Non-pigmented ciliary epithelial cell (primary cell): ENCODE measurements around the gene FKBP6.
"Not testable (repeated sequence)": the region's sequence is repeated elsewhere in the genome, so short reads cannot be mapped to it uniquely, and the experiment has no call there.

Source experiments
- DNase-seq: peaks from one replicate; pipeline ENCODE4 v3.0.0-alpha.2; 2010; ENCODE audit warnings: low read depth

The FKBP6 gene

DNA sequence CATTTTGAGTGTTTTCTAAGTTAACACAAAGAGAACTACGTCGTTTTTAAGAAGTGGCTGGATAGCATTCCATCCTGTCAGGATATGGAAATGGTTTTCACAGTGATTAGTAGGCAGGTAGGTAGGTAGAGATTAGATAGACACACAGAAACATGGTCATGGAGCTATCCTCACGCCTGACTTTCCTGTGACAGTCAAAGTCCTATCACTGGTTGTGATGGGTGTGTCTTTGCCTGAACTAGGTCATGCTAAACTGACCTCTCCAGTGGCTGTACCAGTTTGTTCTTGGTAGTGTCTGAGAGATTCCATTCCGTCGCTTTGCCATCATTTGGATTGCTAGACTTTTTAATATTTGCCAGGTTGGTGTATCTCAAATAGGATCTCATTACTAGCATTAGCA, 28.2 kb downstream of the FKBP6 start:
- DNase-seq, result no peak

DNA sequence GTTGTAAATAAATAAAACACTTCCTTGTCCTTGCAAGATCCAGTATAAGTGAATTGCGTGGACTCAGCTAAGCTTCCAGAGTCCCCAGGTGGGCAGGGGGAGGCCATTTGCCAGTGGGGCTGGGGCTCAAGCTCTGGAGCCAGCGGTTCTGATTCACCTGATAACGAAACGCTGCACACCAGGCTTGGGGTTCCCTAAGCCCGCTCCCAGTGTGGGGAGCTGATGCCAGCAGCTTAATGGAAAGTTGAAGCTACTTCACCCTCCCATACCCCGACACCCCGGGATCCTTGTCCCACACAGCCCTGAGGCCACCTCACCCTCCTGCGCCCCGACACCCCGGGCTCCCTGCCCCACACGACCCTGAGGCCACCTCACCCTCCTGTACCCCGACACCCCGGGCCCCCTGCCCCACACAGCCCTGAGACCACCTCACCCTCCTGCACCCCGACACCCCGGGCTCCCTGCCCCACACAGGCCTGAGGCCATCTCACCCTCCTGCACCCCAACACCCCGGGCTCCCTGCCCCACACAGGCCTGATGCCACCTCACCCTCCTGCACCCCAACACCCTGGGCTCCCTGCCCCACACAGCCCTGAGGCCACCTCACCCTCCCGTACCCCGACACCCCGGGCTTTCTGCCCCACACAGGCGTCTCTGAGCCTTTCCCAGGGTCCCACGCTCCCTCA, 30.8 kb downstream of the FKBP6 start:
- DNase-seq, result no peak

DNA sequence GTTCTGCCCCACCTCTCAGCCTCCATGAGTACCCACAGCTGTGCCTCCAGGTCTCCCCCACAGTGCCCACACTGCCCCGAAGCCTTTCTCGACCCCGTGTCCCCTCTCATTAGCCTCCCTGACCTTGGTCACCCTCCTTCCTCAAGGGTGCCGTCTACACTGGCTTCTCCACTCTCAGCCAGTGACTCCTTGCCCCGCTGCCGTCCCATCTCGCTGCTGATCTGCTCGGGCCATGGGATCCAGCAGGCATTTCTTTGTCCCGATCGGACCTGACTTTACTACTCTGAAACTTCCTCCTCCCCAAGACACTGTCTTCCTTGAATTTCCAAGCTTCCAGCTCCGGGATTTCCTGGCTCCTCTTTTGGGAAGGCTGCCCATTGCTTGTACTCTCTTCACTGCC, 31.3 kb downstream of the FKBP6 start:
- DNase-seq, result no peak

DNA sequence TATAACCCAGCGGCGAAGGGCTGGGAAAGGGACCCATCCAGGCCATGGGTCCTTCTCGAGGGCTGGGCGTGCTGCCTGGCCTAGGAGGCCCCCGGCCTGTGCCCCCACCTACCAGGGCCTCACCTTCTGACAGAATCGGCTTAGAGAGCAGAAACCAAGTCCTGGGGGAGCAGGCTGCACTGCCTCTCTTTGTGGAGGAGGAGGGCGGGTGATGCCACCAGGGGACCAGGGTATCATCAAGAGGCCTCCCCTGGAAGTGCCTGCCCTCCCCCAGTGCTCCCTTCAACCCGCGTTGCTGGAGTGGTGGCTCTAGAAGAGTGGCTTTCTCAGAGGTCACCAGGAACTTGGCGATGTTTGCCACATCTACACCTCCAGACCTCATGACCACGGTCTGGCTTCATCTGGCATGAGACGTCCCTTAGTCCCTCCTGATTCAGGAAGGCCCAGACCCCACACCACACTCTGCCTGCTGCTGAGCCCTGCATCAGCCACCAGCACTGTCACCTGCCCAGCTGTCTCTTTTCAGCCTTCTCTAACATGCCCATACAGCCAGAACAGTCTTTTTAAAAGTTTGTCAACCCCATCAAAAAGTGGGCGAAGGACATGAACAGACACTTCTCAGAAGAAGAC, 31.9 kb downstream of the FKBP6 start:
- no peak for DNase-seq

- DNase-seq, result not testable (repeated sequence)
Observed at GRCh38 chr7:73360590-73360989, 32.6 kb downstream of the FKBP6 start.

DNA sequence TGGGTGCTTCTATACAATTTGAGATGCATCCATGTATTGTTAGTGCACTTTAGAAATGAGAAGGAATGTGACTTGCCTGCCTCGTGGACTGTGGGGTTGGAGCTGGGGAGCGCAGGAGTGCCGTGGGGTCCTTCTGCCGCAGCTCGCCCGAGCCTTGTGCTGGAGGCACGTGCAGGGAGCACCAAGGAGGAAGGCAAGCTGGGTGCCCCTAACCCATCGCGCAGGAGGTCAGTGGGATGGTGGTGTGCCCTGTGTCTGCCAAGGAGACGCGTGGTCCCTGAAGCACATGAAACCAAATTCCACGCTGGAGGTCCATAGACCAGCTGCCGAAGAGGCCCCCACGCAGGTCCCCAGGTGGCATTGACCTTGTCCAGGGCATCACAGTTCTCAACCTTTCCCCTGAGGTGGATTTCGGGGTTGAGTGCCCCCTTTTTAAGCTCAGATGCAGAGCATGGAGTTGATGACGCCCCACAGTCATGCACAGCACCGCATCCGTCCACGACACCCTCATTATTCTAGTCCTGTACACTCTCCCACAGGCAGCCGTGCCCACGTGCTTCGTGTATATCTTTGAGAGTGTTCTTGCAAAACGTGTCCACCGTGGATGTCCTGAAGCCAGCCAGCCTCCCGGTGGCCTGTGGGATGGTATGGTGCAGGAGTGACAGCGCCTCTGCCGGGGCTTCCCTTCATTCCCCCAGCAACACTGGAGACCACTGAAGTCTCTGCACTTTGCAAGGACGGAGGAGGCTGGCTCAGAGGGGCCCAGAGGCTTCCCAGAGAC, 35.5 kb downstream of the FKBP6 start:
- DNase-seq, result no peak

DNA sequence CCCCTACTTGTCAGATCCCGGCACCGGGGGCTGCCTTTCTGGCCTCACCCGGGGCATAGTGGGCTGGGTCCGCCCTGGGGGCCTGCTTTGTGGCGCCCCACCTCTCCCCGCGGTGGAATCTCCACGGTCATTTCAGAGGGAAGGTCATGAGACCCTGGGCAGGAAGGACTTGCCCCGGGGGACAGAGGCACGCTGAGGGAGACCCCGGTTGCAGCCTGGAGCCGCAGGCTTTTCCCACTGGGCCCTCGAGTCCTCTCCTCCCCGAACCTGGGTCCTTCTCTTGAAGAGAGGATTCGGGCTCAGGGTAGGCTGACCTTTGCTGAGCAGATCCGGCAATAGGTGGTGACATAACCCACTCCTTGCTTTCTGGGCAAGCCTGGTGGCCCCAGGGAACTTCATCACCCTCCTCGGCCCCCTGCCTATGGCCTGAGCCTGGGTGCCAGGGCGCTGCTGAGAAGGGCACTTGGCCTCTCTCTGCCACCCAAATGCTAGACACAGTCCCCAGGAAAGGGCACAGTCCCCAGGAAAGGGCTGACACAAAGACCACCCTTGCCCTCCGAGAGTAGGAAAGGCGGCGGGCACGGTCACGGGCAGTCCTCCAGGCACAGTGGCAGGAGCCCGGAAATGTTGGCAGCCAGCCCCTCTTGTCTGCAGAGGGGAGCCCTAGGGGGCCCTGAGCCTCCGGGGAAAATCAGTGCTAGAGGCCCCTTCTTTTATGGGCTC, 36.2 kb downstream of the FKBP6 start:
- DNase-seq, result no peak

- DNase-seq, result no peak
Observed at GRCh38 chr7:73366127-73366526, 38.2 kb downstream of the FKBP6 start.

DNA sequence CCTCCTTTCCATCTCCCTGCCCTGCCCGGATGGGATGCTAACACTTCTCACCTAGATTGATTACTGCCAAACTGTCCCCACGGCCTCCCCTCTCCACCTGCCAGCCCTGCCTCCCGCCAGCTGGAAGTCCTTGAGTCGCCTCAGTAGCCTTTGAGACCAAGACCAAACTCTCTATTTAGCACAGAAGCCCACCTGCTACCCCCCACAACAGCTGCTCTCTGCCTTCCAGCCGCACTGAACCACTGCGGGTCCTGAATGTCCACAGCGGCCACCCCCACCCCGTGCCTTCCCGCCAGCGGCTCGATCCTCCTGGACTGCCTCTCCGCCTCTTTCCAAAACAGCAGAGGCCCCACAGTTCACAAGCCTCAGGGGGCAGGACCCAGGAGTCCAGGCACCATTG, 39.0 kb downstream of the FKBP6 start:
- no peak for DNase-seq

- no peak for DNase-seq
Observed at GRCh38 chr7:73369009-73369408, 41.0 kb downstream of the FKBP6 start.

DNA sequence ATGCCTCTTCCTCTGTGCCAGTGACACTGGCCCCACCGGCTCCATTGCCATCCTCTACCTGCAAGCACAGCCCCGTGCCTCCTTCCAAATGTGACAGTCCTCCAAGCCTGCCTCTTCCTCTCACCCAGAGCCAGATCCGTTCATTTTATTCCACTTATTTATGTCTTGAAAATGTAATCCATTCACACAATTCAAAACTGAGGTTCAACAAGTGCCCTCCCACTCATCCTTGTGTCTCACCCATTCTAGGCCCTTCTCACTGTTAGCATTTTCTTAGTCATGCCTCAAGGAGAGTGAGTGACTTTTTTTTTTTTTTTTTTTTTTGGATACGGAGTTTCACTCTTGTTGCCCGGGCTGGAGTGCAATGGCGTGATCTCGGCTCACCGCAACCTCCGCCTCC, 41.7 kb downstream of the FKBP6 start:
- no peak for DNase-seq

GRCh38 chr7:73373741-73374140, 45.8 kb downstream of the FKBP6 start:
- no peak for DNase-seq

DNA sequence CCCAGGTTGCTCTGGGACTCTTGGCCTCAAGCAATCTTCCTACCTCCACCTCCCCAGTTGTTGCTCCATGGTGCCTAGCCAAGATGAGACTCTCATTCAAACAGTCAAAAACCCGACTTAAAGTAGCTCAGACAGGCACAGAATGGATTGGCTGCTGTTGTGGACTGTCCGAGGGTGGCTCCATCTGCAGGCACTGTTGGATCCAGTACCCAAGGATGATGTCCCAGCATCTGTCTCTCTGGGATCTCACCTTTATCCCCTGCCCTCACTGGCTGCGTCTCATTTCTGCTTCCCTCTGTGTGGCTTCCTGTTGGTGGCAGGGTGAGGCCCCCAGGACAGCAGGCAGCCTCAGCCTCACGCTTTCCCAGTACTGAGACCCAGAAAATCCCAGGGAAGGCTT, 48.3 kb downstream of the FKBP6 start:
- DNase-seq, result not testable (repeated sequence)

DNA sequence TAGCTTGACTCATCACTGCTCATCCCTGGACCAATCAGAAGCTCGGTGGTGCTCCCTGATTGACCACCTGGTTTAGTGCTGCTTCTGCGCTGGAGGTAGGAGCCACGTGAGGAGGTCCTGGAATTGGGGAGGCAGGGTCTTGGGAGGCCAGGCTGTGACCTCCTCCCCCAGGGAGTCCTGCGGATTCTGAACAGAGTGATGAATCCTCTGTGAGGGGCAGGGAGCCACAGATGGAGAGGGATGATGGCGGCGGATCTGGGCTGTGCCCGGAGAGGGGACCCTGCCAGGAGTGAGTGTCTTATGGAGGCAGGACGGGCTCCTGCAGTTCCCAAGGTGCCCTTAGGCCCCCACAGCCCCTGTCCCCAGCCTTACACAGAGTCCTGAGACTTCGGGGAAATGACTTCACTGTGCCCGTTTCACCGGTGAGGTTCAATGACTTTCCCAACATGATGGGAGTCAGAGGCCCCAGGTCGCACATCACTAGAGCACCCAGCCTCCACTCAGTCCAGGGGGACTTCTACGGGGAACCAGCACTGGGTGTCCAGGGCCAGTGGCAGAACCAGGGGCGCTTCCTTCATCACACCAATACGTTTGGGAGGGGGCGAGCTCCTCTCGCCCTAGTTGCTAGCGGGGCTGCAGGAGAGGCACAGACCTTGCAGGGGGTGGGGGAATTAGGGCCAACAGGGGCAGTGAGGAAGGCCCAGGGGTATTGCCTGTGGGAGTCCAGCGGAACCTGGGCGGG, 48.9 kb downstream of the FKBP6 start:
- no peak for DNase-seq

GRCh38 chr7:73377413-73378200, 49.6 kb downstream of the FKBP6 start:
- DNase-seq, result not testable (repeated sequence)

GRCh38 chr7:73382934-73383503, 55.1 kb downstream of the FKBP6 start:
- DNase-seq, result no peak

DNA sequence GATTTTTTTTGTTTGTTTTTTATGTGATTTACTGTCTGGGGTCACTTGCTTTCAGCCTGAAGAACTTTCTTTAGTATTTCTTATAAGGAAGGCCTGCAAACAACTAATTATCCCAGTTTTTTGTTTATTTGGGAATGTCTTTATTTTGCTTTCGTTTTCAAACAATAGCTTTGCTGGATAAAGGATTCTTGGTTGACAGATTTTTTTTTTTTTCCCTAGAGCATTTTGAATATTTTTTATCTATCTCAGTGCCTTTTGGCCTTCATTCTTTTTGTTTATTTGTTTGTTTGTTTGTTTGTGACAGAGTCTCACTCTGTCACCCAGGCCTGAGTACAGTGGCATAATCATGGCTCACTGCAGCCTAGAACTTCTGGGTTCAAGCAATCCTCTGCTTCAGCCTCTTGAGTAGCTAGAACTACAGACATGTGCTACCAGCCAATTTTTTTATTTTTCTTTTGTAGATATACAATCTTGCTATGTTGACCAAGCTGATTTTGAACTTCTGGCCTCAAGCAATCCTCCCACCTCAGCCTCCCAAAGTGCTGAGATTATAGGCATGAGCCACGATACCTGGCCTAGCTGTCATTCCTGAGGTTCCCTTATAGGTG, 59.4 kb downstream of the FKBP6 start:
- no peak for DNase-seq

- no peak for DNase-seq
Observed at GRCh38 chr7:73387908-73388414, 60.0 kb downstream of the FKBP6 start.

DNA sequence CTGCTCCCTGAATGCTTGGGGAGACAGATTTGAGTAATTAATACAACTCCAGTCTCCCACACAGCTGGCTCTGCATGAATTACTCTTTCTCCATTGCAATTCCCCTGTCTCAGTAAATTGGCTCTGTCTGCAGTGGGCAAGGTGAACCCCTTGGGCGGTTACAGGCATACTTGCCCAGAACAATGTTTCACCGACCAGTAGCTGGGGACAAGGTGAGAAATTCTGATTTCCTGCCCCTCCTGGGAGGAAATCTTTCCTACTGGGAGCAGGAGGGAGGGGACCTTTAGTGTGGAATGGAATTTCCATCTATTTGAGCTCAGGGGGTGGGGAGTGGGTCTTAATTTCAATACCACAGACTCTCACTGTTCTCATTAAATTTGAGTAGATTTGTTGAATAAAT, 63.4 kb downstream of the FKBP6 start:
- DNase-seq, result no peak

DNA sequence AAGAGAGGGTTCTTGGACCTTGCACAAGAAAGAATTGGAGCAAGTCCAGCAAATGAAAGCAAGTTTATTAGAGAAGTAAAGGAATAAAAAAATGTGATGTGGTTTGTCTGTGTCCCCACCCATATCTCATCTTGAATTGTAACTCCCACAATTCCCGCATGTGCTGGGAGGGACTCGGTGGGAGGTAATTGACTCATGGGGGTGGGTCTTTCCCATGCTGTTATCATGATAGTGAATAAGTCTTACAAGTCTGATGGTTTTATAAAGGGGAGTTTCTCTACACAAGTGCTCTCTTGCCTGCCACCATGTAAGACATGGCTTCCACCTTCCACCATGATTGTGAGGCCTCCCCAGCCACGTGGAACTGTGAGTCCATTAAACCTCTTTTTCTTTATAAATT, 66.5 kb downstream of the FKBP6 start:
- DNase-seq, result no peak
